Stimulated activated naive CD8-positive, alpha-beta T cell treated with anti-CD3 and anti-CD28 coated beads, Interleukin-15, amount 100 ng/mL, for 72 hours (primary cell): ENCODE data around the gene PSMA3.

Experiments used
- ATAC-seq: fragments of 150-1000 bp; cut with Tn5 transposase; 2 replicates; pipeline ENCODE4 v1.10.0; 2021; ENCODE audit warnings: mild to moderate bottlenecking, moderate library complexity
- DNase-seq, 2 donors: peaks; one replicate each; pipeline ENCODE4 v3.0.0; 2021 to 2022
- H3K27ac Mint-ChIP-seq, 2 donors: one replicate each; pipeline ENCODE4 v1.8.0; 2022; ENCODE audit warnings: mild to moderate bottlenecking in 2 of 2, mixed read lengths in 2 of 2, moderate library complexity in 2 of 2
- H3K27me3 Mint-ChIP-seq: one replicate; pipeline ENCODE4 v1.8.0; 2022; ENCODE audit warnings: mixed read lengths
- H3K4me1 Mint-ChIP-seq: one replicate; pipeline ENCODE4 v1.8.0; 2022; ENCODE audit warnings: mild to moderate bottlenecking, mixed read lengths
- H3K4me3 Mint-ChIP-seq, 2 donors: one replicate each; pipeline ENCODE4 v1.8.0; 2022; ENCODE audit warnings: mild to moderate bottlenecking in 2 of 2, mixed read lengths in 2 of 2, moderate library complexity in 1 of 2
- H3K9me3 Mint-ChIP-seq, 2 donors: one replicate each; pipeline ENCODE4 v1.8.0; 2022; ENCODE audit warnings: mixed read lengths in 2 of 2

Gene PSMA3

GRCh38 chr14:58307597-58308316 is 63.1 kb downstream of the PSMA3 start:
- Mint-ChIP-seq H3K27me3 (no peaks in the 10 kb centered on the region), H3K27ac (no peak overlapping the region), H3K9me3 (no peaks in the 10 kb centered on the region), H3K4me3 (no peak overlapping the region), H3K4me1 (peaks cover 16% of the 10 kb centered on the region)
- no peak for DNase-seq
- ATAC-seq = no peak

GRCh38 chr14:58309086-58309485 is 64.4 kb downstream of the PSMA3 start:
- DNase-seq (no peak), ATAC-seq (no peak)
- Mint-ChIP-seq H3K27me3 (no peaks in the 10 kb centered on the region), H3K4me3 (no peak overlapping the region), H3K4me1 (peaks cover 16% of the 10 kb centered on the region), H3K27ac (no peak overlapping the region), H3K9me3 (no peaks in the 10 kb centered on the region)

GRCh38 chr14:58313699-58314098 is 69.1 kb downstream of the PSMA3 start:
- peaks cover 6% of the 10 kb centered on the region for H3K4me1 Mint-ChIP-seq
- no peak for ATAC-seq
- H3K4me3 Mint-ChIP-seq = no peak overlapping the region

GRCh38 chr14:58315606-58316005 is 71.0 kb downstream of the PSMA3 start:
- Mint-ChIP-seq H3K27ac (no peak overlapping the region), H3K9me3 (no peaks in the 10 kb centered on the region)

More at GRCh38 chr14:58313699-58314098, 69.1 kb downstream of the PSMA3 start:
- no peak overlapping the region for H3K27ac Mint-ChIP-seq
- no peak for DNase-seq
- no peaks in the 10 kb centered on the region for H3K27me3 Mint-ChIP-seq
- no peaks in the 10 kb centered on the region for H3K9me3 Mint-ChIP-seq

More at GRCh38 chr14:58315606-58316005, 71.0 kb downstream of the PSMA3 start:
- Mint-ChIP-seq H3K4me3 (no peak overlapping the region), H3K27me3 (no peaks in the 10 kb centered on the region), H3K4me1 (no peaks in the 10 kb centered on the region)
- DNase-seq (no peak), ATAC-seq (no peak)
